Left ventricle myocardium superior (tissue), 1 donor: ENCODE measurements around the gene ETV6. TPM values are rescaled to one million over a fixed set of nuclear protein-coding genes. Genes with fewer than 3 reads are reported as not detected.

Experiments used
- ATAC-seq: fragments of 200-7000 bp; cut with Tn5 transposase; one replicate; pipeline ENCODE4 v1.9.1; 2020; ENCODE audit warnings: mild to moderate bottlenecking, moderate library complexity
- DNase-seq: peaks from one replicate; pipeline ENCODE4 v3.0.0-alpha.2; 2020
- intact Hi-C: fragments of 100-400 bp; cut with micrococcal nuclease; formaldehyde crosslinking; loops from one replicate; pipeline ENCODE4 v1.11.0; 2022
- total RNA-seq: library from RNA; stranded (reverse); fragmentation: NEBNext Ultra II Directional; extraction: Animal tissue kit (Norgen Biotek cat#: 25700); gene quantifications from one replicate; pipeline ENCODE4 v1.2.1, GENCODE V29; 2021
- donor health status: DM: no; HTN: yes; CAD: no; lungs with severe emphysema.

The ETV6 gene
- total RNA-seq, 1 donor from 2014 or later: 14.7 TPM

DNA sequence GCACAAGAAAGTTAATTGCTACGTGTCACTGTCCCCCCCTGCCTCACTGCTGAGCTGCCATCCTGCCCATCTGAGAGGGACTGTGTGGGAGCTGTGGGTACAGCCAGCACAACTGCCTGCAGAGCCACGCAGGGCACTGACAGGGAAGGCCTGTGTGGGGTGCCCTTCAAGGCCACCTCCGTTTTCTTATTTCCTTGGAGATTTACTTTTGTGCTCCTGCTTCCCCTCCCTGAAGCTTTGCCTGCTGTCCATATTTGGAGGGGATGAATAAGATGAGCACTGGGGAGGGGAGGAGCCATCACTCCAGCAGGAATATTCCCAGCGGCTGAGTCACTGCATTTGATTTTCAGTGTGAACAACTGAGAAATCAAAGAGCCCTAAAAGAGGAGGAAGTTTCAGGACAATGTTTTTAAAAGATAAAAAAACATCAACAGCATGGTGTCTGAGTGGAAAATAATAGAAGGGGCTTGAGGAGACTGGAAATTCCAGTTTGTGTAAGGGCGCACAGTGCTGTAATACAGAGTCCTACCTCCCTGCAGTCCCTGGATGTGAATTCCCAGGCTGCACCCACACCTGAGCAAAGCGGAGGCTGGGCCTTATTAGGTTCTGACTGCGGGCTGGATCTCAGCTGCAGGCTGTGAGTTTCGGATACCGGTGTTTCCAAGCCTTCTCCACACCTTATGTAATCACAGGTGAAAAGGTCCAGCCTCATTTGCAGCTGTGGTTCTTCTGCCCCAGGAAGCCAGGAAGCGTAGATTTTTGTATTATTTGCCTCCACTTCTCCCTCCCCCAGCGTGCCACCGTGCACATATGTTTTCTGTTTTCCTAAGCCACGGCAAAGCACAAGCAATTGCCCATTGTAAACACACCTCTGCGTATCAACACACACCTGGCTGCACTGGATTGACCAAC lies 228.7 kb downstream of the ETV6 start:
- intact Hi-C loops: no loop called here
- ATAC-seq (peak; percentile 76), DNase-seq (no peak)

DNA sequence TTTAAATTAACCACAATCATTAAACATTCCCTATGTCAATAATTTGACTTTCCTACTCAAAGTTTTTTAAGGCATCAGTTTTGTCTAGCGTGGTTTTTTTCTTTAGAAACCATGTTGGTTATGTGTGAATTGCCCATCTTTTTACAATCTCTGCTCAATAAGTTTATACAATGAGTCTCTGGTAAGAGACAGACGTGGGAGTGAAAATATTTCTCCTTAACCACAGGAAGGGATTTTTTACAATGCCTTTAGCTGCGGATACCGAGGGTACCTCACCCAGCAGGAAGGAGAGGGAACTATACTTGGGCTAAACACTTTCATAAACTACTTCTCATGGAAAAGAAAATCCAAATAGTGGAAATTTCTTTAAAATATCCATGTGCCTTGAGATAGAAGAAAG lies 229.8 kb downstream of the ETV6 start:
- no peak for ATAC-seq
- DNase-seq: no peak
- intact Hi-C loops: no loop called here

DNA sequence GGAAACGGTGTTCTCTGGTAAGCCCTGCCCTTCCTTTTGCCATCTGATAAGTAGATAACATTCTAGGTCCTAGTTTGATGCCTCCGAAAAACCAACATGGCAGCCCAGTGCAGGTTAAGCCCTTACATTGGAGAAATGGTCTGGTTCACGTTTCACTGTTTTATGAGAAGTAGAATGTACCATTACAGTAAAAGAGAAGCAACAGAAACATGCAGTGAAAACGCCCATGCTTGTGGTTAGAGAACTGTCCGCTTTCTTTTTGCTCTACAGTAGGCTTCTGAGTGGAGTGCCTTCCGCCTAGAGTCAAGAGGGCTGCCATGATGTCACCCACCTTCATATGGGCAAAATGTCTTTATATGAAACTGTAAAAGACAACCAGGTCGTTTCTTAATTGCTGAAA lies 230.9 kb downstream of the ETV6 start:
- ATAC-seq (no peak), DNase-seq (no peak)
- intact Hi-C loops: no loop called here

DNA sequence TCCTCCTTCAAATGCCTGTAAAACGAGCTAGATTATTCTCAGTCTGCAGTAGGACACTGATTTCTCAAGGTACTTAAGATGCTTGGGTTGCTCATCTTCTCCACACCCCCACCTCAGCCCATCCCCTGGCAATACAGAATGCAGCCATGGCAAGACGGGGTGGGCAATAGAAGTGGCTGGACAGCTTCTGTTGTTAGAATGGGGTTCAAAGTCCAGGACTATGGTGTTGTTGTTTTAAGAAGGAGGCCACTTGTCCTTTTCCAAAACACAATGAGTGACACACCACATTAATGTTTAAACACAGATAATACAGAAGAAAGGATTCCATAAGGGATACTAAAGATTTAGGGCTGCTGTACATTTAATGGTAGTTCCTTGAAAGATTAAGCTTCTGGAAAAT lies 232.4 kb downstream of the ETV6 start:
- DNase-seq (no peak), ATAC-seq (no peak)
- intact Hi-C loops: no loop called here

DNA sequence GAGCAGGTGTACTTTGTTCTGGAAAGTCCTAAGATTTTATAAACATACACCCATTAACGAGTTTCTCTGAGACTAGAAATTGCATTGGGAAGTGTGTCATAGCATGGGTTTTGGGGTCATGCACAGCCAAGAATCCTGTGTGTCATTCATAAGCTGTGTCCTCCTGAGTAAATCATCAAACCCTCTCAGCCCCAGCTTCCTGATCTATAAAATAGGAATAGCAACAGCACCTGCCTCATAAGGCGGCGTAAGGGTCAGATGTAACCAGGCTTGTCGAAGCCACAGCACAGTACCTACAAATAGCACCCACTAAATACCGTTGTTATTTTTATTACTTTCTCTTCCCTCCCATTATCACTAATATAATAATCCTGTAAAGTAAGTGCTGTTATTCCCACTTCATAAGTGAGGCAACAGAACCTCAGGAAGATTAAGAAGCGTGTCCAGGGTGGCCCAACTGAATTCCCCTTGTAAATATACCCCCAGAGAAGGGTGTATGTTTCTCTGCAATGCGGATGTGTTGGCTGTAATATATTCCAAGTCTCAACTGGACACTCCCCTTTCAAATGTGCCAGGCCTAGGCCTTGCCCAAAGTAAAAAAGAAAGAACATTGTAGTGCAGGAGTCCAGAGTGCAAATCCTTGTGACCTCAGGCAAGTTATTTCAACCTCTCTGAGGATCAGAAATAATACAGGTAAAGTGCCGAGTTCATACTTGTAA lies 233.0 kb downstream of the ETV6 start:
- ATAC-seq (peak; percentile 21), DNase-seq (no peak)
- intact Hi-C loops: no loop called here

DNA sequence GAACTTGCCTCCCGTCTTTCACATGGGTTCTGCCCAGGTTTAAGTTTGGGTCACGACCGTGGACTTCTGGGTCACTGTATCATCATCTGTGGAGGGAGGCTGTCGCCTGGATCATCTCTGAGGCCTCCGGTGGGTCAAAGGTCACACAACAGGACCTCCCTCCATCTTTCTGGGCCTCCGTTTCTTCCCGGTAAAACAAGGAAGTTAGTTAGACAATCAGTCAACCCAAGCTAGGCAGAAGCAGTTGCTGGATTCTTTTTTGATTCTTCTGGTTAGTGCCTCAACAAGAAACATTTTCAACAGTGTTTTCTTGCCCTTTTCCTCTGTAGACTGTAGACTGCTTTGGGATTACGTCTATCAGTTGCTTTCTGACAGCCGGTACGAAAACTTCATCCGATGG lies 234.6 kb downstream of the ETV6 start:
- no peak for ATAC-seq
- intact Hi-C loops: no loop called here
- DNase-seq: no peak

DNA sequence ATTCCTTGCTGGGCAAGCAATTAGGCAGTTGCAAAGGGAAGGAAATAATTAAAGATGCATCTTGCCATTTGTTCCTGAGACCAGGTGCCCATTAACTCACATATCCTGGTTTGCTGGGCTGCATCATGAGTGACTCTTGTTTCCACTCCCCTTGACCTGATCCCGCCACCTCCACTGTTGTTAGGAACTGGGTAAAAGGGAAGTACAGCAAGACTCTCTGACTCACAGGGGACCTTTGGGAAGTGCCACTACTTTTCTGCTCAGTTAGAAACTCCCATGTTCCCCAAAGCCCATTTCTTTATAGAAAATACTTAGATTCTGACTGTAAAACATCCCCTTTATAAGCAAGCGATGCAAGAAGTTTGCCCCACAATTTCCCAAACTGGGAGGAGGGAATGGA lies 235.2 kb downstream of the ETV6 start:
- no peak for DNase-seq
- intact Hi-C loops: no loop called here
- peak; percentile 60 for ATAC-seq

DNA sequence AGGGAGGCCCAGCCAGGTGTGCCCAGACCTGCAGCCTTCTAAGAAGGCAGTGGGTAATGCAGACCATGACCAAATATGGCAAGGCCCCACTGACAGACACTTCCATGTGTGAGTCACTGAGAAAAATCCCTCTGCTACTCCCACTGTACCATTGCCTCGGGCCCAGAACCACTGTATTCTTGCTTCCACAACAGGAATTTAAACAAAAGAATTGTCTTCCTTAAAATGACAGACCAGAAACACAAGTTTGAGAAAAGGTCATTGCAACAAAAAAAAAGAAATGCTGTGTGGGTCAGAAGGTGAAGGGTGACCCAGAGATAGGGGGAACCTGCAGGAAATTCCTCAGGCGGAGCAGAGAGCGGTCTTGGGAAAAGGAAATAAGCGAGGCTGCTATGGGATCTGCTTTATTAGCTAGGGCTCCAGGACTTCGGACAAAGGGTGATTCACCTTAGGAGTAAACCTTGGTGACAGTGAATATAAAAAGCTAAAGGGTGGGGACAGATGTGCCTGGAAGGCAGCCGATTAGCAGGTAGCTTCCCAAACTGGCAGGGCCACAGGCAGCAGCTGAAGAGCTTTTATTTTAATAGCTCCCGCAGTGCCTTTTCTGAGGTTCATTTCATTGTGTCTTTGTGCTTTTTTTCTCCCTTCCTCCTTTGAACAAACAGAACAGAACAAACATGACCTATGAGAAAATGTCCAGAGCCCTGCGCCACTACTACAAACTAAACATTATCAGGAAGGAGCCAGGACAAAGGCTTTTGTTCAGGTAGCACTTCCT lies 236.0 kb downstream of the ETV6 start:
- ATAC-seq (peak; percentile 60), DNase-seq (no peak)
- intact Hi-C loops: no loop called here

DNA sequence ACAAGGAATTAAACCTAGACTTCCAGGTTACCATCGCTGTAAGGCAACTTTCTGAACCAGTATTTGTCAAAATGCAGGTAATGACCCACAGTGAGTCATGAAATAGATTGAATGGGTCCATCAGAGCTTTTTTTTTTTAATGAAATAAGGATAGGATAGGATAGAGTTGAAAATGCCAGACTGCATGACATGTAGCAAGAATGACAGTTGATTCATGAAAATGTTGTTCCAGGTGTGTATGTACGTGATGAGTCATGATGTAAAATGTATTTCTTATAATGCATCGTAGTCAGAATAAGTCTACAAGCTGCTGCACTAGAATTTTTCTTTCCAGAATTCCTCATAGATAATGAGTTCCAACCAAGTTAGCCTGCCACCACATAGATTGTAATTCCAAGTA lies 236.9 kb downstream of the ETV6 start:
- ATAC-seq (no peak), DNase-seq (no peak)
- intact Hi-C loops: no loop called here

DNA sequence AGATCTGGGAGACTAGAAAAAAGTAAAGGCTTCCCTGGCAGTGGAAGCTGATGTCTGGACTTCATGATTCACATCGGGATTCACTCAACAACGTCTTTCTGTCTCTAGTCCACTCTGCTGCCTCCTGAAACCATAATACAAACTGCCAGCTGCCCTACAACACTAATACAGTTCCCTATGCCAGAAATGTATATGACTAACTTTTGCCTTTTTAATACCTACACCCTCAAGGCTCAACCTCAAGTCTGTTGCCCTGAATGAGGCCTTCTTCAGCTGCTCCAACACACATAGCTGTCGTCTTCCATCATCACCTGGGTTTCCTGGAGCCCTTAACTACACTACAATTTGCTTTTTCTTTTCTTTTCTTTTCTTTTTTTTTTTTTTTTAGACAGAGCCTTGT lies 238.6 kb downstream of the ETV6 start:
- intact Hi-C loops: no loop called here
- no peak for DNase-seq
- no peak for ATAC-seq

DNA sequence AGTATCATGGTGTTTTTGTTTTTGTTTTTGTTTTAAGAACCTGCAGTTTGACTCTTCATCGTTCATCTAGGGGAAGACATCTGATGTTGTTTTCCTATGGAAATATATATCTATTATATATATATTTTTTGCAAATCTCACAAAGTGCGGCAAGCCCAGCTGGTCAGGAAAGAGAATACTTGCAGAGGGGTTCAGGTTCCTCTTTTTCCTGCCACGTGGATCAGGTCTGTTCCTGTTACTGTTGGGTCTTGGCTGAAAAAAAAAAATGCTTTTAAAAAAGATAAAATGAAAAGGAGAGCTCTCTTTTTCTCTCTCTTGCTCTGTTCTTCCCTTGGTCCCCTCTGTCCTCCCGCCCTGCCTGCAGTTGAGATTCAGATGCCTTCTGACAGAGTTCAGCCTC lies 241.9 kb downstream of the ETV6 start:
- DNase-seq (no peak), ATAC-seq (no peak)
- intact Hi-C loops: no loop called here

DNA sequence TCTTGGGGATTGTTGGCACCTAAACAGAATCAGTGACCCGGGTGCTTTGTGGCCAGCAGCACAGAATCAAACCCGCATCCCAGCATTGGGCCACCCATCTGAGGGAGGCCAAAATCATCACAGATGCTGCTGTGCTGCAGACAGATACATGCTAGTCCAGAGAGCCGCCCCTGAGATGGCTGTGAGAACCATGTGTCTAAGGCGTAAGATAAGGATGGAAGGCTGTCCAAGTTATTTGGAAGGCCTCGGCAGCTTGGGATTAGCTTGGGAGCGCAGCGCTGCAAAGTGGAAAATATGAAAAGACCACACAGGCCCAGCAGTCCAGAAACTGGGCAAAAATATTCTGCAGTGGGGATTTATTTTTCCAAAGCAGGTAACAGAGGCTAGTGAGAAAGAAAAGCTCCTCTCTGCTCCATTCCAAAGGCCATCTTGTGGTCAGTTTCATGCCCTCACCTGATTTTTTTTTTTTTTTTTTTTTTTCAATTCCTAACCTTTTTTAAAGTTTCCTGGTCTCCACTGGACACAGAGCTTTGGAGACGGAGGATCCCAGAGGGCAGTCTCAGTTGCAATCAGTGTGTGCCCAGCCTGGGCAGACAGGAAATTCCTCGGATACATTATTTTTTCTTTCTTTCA lies 242.4 kb downstream of the ETV6 start:
- ATAC-seq: peak; percentile 96
- intact Hi-C loops: no loop called here
- DNase-seq: peak; percentile 65

DNA sequence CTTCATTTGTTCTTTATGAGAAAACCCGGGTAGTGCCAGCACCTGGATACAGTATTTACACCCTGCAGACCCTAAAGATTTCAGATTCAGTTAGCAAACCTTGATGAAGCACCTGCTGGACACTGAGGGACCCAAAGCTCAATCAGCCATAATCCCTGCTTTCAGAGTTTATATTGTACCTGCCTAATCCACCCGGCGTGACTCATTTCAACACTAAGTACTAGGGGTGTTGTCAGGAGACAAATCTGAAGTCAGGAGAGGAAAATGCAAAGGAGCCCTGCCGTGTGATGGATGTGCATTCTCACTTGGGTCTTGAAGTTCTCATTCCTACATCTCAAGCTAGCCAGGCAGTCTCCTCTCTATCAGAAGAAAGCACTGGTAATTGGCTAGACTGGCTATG lies 244.5 kb downstream of the ETV6 start:
- DNase-seq (no peak), ATAC-seq (no peak)
- intact Hi-C loops: no loop called here

DNA sequence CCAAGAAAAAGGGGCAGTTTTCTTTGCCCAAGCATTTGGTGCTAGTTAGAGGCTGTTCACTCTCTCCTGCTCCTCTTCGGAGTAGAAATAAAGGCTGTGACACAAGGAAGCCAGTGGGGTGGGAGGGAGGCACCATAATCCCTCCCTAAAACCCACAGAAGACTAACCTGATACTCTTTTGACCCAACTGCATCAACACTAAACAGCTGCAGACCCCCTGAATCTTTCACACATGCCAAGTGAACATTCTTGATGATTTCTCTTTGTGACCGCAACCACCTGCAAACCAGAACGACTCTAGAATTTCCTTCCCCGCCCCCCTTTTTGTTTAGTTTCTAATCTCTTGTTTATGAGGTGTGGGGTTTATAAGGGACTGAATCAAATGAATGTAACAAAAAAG lies 245.4 kb downstream of the ETV6 start:
- ATAC-seq (no peak), DNase-seq (no peak)
- intact Hi-C loops: no loop called here

DNA sequence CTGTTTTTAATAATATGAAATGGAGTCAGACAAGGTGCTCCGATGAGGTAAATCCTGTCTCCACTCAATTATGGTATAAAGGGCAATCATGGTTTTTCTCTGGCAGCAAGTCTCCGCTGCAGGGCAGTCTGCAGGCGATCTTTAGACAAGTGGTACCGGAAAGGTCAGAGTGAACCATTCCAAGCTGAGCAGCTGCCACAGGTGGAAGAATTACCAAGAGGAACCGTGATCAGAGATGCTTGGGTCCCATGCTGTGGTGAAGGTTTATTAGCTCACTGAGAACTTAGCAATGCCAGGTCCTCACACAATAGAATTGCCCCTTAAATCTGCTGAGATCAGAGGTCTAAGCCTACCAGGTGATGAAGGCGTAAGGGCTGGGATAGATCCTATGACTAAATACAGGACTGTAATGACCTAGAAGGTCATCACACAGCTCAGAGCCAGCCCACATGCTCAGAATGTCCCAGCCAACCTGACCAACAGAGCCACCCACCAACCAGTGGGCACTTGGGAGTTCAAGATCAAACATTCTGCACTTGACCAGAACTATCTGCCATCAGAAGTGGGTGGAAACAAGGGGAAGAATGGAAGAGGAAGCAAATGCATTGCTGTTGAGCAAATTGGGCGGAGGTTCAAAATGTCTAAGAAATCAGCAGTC lies 246.1 kb downstream of the ETV6 start:
- DNase-seq: no peak
- intact Hi-C loops: no loop called here
- ATAC-seq: no peak

DNA sequence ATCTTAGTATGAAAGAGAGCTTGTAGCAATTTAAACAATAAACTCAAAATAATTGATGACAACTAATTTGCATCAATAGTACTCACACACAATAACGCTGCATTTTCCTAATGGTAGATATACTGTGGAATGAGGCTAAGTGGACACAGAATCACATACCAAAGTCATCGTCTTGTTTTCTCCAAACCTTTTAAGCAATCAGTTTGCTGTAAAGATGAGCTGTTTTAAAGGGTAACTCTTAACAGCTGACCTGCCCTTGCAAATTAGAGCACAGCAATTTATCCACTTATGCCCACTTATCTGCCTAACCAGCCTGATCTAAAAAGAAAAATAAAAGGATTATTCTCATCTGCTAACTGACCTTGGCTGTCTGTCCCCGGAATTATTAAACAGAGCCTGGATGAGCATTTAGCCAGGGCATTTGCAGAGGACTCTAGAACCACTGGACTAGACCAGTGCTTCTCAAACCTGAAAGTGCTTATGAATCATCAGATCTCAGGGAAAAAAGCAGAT lies 247.0 kb downstream of the ETV6 start:
- intact Hi-C loops: no loop called here
- DNase-seq: no peak

DNA sequence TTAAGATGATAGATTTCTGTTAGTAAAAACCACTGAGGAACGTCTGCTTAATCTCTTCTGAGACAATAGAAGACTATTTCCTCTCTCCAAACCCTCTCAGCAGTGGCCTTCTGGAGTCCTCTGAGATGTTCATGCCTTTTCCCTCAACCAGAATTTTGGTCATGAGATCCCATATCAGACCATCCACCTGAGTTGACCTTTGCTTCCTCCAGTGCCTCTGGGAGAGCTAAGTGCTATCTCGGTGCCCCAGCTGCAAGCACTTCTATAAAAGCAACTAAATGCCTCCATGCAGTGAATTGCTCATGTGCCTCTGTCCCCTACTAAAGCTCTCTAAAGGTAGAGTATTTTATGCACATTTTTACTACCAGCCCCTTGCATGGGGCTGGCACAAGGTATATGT lies 248.4 kb downstream of the ETV6 start:
- ATAC-seq (no peak), DNase-seq (no peak)
- intact Hi-C loops: no loop called here

More for the DNA sequence above, 247.0 kb downstream of the ETV6 start:
- no peak for ATAC-seq

DNA sequence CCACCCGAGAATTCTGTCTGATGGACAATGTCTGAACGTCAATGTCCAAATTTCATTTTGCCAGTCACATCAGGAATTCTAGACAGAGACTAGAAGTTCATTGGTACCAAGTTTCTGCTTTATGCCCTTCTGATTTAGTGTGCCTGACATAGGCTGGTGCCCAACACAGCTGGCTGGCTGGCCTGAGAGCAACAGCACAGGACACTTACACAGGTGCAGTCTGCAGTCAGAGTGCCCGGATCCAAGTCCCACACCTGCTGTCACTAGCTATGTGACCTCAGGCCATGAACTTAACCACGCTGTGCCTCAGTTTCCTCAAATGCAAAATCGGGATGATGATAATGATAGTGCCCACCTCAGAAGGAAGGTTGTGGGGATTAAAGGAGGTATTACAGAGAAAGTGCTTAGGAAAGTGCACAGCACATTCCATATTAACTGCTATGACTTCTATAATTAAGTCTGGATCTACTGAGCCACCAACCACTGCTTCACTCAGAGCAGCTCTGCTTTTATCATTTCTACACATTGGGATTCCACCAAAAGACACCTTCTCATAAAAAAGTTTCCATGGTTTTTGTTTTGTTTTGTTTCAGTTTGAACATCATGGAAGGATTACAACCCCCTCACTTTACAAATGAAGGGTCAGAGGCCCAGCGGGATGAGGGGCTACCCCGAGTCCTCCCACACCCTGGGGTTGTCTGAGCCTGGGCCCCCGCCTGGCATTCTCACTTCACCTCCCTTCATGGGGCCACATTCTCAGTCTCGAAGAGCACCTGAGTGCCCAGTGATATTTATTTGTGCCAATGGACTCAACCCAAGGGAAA lies 252.4 kb downstream of the ETV6 start:
- DNase-seq (no peak), ATAC-seq (no peak)
- intact Hi-C loops: no loop called here
